BJ (cell line): ENCODE data around the gene RPS19. TPM values are rescaled to one million over a fixed set of nuclear protein-coding genes. Genes with fewer than 3 reads are reported as not detected.

Experiments
- CTCF ChIA-PET: fragments of 350-600 bp; formaldehyde crosslinking; extraction: SDS; loops from one replicate; lab custom pipeline; 2021; ENCODE audit warnings: antibody characterized with exemption, inconsistent platforms; lab: Yijun Ruan, JAX
- POLR2A ChIA-PET: fragments of 300-600 bp; sonication (Branson Sonifier 250); formaldehyde crosslinking; extraction: SDS; loops from one replicate; lab custom pipeline; 2021; ENCODE audit warnings: antibody characterized with exemption; lab: Charles Lee
- DNase-seq: peaks from one replicate; pipeline ENCODE4 v3.0.0-alpha.2; 2011; ENCODE audit warnings: low read depth
- H3K27me3 ChIP-seq: 2 replicates; pipeline ENCODE4 v1.6.0; 2011; ENCODE audit warnings: low read length; ENCODE audit not compliant: control insufficient read depth, insufficient read depth
- H3K36me3 ChIP-seq: 2 replicates; pipeline ENCODE4 v1.5.1; 2011; ENCODE audit warnings: low read length; ENCODE audit not compliant: control insufficient read depth, insufficient read depth
- H3K4me3 ChIP-seq: 2 replicates; pipeline ENCODE4 v1.5.1; 2011; ENCODE audit warnings: low read depth, mild to moderate bottlenecking, control low read depth, low read length
- polyA plus RNA-seq: library from polyadenylated mRNA; depleted of rRNA; stranded (reverse); fragments of >200 nt; gene quantifications from 2 replicates; pipeline ENCODE4 v1.2.3, GENCODE V29; 2011
- TF ChIP-seq, protein P1 (sequence below): IDR thresholded peaks from 2 replicates; pipeline ENCODE4 v1.5.1; 2011; ENCODE audit warnings: low read depth, mild to moderate bottlenecking, control low read depth, inconsistent platforms, low read length, moderate library complexity; ENCODE audit not compliant: insufficient read depth

The RPS19 gene
- polyA plus RNA-seq, 1 experiment = 1,209 TPM

- ChIA-PET POLR2A (no interaction called here), CTCF (no interaction called here)
- no peak for DNase-seq
- Histone ChIP-seq H3K4me3 (no peak overlapping the region), H3K27me3 (peaks cover 44% of the 10 kb centered on the region), H3K36me3 (no peaks in the 10 kb centered on the region)
- TF ChIP-seq, protein P1, sequence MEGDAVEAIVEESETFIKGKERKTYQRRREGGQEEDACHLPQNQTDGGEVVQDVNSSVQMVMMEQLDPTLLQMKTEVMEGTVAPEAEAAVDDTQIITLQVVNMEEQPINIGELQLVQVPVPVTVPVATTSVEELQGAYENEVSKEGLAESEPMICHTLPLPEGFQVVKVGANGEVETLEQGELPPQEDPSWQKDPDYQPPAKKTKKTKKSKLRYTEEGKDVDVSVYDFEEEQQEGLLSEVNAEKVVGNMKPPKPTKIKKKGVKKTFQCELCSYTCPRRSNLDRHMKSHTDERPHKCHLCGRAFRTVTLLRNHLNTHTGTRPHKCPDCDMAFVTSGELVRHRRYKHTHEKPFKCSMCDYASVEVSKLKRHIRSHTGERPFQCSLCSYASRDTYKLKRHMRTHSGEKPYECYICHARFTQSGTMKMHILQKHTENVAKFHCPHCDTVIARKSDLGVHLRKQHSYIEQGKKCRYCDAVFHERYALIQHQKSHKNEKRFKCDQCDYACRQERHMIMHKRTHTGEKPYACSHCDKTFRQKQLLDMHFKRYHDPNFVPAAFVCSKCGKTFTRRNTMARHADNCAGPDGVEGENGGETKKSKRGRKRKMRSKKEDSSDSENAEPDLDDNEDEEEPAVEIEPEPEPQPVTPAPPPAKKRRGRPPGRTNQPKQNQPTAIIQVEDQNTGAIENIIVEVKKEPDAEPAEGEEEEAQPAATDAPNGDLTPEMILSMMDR = no peak
Observed at GRCh38 chr19:41915021-41915775, 55.1 kb downstream of the RPS19 start.

GRCh38 chr19:41915776-41916414 lies 55.8 kb downstream of the RPS19 start:
- H3K36me3 ChIP-seq = no peaks in the 10 kb centered on the region
- no peak overlapping the region for H3K4me3 ChIP-seq
- peaks cover 49% of the 10 kb centered on the region for H3K27me3 ChIP-seq
- no peak for DNase-seq
- CTCF ChIA-PET = no interaction called here
- TF ChIP-seq, protein P1 = no peak
- POLR2A ChIA-PET = no interaction called here

- Histone ChIP-seq H3K36me3 (no peaks in the 10 kb centered on the region), H3K4me3 (no peak overlapping the region), H3K27me3 (peaks cover 47% of the 10 kb centered on the region)
- TF ChIP-seq, protein P1 = no peak
- ChIA-PET CTCF (no interaction called here), POLR2A (no interaction called here)
- DNase-seq = no peak
Observed at GRCh38 chr19:41917676-41918075, 57.6 kb downstream of the RPS19 start.

GRCh38 chr19:41918095-41918494 lies 58.0 kb downstream of the RPS19 start:
- DNase-seq = no peak
- ChIA-PET POLR2A (no interaction called here), CTCF (no interaction called here)
- TF ChIP-seq, protein P1 = no peak
- Histone ChIP-seq H3K36me3 (no peaks in the 10 kb centered on the region), H3K4me3 (no peak overlapping the region), H3K27me3 (peaks cover 48% of the 10 kb centered on the region)

- peaks cover 45% of the 10 kb centered on the region for H3K27me3 ChIP-seq
- POLR2A ChIA-PET = no interaction called here
Observed at GRCh38 chr19:41918653-41919244, 58.7 kb downstream of the RPS19 start.

More at GRCh38 chr19:41918653-41919244, 58.7 kb downstream of the RPS19 start:
- TF ChIP-seq, protein P1 = no peak
- DNase-seq = no peak
- CTCF ChIA-PET = interaction anchor here (1.1 kb wide), 1 partner anchor 12 kb away, joined by 3 read pairs; no protein-coding TSS in a partner anchor
- no peaks in the 10 kb centered on the region for H3K36me3 ChIP-seq
- H3K4me3 ChIP-seq = no peak overlapping the region
